ENCODE results near the gene PSMD10.

The PSMD10 gene

DNA sequence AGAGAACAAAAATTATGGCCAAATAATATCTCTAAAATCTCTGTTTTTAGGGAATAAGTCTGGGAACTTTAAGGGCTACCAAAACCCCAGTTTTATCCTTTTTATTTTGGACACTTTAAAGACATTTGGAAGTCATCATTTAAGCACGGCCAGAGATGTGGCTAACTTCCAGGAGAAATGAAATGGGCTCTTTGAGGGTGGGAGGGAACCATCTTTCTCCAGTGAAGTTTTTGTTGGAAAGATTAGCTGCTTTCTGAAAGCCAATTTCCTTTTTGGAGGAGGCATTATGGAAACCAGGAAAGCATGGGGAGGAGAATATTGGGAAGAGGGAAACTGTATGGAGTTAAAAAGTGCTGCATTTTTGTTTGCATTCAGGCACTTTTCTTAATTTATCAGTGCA is 41.7 kb downstream of the PSMD10 start:
- CTCF ChIA-PET: no interaction called here
- TF ChIP-seq, protein P1, sequence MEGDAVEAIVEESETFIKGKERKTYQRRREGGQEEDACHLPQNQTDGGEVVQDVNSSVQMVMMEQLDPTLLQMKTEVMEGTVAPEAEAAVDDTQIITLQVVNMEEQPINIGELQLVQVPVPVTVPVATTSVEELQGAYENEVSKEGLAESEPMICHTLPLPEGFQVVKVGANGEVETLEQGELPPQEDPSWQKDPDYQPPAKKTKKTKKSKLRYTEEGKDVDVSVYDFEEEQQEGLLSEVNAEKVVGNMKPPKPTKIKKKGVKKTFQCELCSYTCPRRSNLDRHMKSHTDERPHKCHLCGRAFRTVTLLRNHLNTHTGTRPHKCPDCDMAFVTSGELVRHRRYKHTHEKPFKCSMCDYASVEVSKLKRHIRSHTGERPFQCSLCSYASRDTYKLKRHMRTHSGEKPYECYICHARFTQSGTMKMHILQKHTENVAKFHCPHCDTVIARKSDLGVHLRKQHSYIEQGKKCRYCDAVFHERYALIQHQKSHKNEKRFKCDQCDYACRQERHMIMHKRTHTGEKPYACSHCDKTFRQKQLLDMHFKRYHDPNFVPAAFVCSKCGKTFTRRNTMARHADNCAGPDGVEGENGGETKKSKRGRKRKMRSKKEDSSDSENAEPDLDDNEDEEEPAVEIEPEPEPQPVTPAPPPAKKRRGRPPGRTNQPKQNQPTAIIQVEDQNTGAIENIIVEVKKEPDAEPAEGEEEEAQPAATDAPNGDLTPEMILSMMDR (IDR thresholded peaks at IDR 0.05; ENCODE audit: insufficient read depth, low read length, missing control alignments): no peak
- POLR2A ChIA-PET: no interaction called here
- H3K4me3 ChIP-seq (ENCODE audit: low read depth, low read length): no peak overlapping the region
- DNase-seq (ENCODE audit: low read depth, low spot score): no peak

GRCh38 chrX:108044554-108045256 is 46.6 kb downstream of the PSMD10 start, which contains the start of gene VSIG1:
Gene VSIG1, plus strand, starts transcription at chrX:108045065. Its CDS starts 66 bp downstream, at chrX:108045131.
- TF ChIP-seq, protein P1 (IDR thresholded peaks at IDR 0.05; ENCODE audit: insufficient read depth, low read length, missing control alignments): no peak
- no peak for DNase-seq (ENCODE audit: low read depth, low spot score)
- H3K4me3 ChIP-seq (ENCODE audit: low read depth, low read length): no peak within 1 kb of the TSS
- ChIA-PET CTCF (no interaction called here), POLR2A (no interaction called here)

GRCh38 chrX:108036298-108036973 is 54.9 kb downstream of the PSMD10 start:
- peak; percentile 40 for DNase-seq (ENCODE audit: low read depth, low spot score)
- ChIA-PET CTCF (no interaction called here), POLR2A (no interaction called here)
- no peak overlapping the region for H3K4me3 ChIP-seq (ENCODE audit: low read depth, low read length)
- TF ChIP-seq, protein P1 (IDR thresholded peaks at IDR 0.05; ENCODE audit: insufficient read depth, low read length, missing control alignments): no peak

- DNase-seq (ENCODE audit: low read depth, low spot score): no peak
- H3K4me3 ChIP-seq (ENCODE audit: low read depth, low read length): no peak overlapping the region
- POLR2A ChIA-PET: no interaction called here
- CTCF ChIA-PET: interaction anchor here (2.0 kb wide), 1 partner anchor 14 kb away, joined by 6 read pairs; no protein-coding TSS in a partner anchor
- TF ChIP-seq, protein P1 (IDR thresholded peaks at IDR 0.05; ENCODE audit: insufficient read depth, low read length, missing control alignments): no peak
These were observed 56.6 kb downstream of the PSMD10 start for GRCh38 chrX:108034725-108035124.

All from AG04449 (cell line).